PFSK-1 (cell line): Measurements from ENCODE around the gene NEK11.

Experiments used
- FOXP2 ChIP-seq: optimal IDR thresholded peaks from 2 replicates; pipeline ENCODE3; 2011; ENCODE audit warnings: borderline replicate concordance, control low read depth, inconsistent platforms; ENCODE audit not compliant: insufficient read depth; ENCODE audit errors: extremely low read length, extremely low read depth
- POLR2AphosphoS5 ChIP-seq: IDR thresholded peaks from 2 replicates; pipeline ENCODE4 v1.6.1; 2012; ENCODE audit warnings: low read depth, mild to moderate bottlenecking, control low read depth, low read length, moderate library complexity
- SIN3A ChIP-seq: IDR thresholded peaks from 2 replicates; pipeline ENCODE4 v1.6.1; 2012; ENCODE audit warnings: mild to moderate bottlenecking, low read length, moderate library complexity, borderline replicate concordance; ENCODE audit not compliant: insufficient read depth
- TAF1 ChIP-seq: IDR thresholded peaks from 2 replicates; pipeline ENCODE4 v1.6.1; 2012; ENCODE audit warnings: low read length, control low read depth, borderline replicate concordance; ENCODE audit not compliant: insufficient read depth
- TF ChIP-seq, protein P1 (sequence below), 2 experiments: IDR thresholded peaks; 2 replicates each; pipeline versions ENCODE4 v1.6.1 to v1.8.0; 2011 to 2012; ENCODE audit warnings: low read depth in 2 of 2, low read length in 2 of 2, control low read depth in 1 of 2, inconsistent platforms in 1 of 2, mild to moderate bottlenecking in 1 of 2, moderate library complexity in 1 of 2; ENCODE audit not compliant: insufficient read depth in 1 of 2

The NEK11 gene

DNA sequence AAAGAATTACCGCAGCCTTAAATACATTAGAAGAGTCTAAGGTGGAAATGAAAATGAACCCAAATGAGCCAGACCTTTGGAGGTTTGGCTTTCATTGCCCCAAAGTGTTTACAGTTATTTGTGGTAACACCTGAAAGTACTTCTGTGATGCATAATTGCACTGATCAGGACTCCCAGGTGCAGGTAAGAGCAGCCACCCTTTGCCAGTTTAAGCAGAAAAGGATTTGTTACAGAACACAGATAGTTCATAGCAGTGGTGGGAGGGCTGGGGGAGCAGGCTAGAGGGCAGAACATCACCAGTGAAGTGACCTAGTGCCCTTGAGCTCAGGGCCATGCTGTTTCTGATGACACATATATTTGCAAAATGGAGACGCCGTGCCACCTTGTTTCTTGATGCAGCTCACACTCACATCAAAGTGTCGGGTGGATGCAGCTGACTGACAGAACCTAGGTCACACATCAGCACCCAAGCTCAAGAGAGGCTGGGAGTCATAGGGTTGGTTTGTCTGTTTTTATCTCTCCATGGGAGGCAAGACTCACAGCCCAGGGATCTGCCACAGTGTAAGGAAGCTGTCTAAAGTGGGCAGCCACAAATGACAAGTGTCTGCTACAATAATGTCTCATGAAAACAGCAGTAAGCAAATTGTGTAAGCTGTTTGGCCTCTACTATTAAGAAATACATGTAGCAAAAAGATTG is 49.1 kb downstream of the NEK11 start:
- no peak for TF ChIP-seq POLR2AphosphoS5

DNA sequence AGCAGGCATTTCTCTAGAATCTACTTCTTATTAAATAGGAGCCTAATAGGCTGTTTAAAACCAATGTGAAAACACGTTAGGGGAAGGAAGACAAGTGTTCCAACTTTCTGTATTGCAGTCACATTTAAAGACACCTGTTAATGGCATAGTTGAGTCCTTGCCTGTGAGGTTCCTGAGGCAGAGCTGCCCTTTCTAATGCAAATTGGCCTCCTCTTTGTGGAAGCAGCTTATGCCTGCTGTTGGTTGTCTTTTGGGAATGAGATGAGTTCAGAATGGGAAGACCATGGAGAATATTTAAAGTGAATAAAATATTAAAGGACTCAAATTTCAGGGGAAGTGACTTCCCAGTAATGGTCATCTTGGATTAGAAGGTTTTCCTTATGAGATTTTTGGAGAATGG is 51.2 kb downstream of the NEK11 start:
- no peak for TF ChIP-seq SIN3A
- TF ChIP-seq POLR2AphosphoS5, result no peak
- TF ChIP-seq TAF1, result no peak
- no peak for TF ChIP-seq FOXP2

DNA sequence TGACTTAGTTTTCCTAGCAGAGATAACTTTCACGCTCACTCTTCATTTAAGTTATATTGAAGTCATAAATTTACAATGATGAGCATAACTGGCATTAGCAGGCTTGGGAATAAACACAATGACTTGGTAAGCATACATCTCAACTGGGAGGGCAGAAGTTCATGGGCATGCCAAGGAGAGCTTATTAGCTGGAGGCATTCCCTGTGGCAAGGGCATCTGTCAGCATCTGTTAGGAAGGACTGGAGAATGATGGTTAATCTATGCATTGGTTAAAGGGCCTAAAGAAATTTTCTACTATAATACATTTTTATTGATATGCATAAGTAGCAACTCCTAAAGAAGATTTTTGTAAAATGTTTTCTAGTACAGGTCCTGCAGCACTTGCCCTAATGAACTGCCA is 52.4 kb downstream of the NEK11 start:
- TF ChIP-seq FOXP2 (no peak), SIN3A (no peak), TAF1 (no peak), POLR2AphosphoS5 (no peak)
- TF ChIP-seq, protein P1, sequence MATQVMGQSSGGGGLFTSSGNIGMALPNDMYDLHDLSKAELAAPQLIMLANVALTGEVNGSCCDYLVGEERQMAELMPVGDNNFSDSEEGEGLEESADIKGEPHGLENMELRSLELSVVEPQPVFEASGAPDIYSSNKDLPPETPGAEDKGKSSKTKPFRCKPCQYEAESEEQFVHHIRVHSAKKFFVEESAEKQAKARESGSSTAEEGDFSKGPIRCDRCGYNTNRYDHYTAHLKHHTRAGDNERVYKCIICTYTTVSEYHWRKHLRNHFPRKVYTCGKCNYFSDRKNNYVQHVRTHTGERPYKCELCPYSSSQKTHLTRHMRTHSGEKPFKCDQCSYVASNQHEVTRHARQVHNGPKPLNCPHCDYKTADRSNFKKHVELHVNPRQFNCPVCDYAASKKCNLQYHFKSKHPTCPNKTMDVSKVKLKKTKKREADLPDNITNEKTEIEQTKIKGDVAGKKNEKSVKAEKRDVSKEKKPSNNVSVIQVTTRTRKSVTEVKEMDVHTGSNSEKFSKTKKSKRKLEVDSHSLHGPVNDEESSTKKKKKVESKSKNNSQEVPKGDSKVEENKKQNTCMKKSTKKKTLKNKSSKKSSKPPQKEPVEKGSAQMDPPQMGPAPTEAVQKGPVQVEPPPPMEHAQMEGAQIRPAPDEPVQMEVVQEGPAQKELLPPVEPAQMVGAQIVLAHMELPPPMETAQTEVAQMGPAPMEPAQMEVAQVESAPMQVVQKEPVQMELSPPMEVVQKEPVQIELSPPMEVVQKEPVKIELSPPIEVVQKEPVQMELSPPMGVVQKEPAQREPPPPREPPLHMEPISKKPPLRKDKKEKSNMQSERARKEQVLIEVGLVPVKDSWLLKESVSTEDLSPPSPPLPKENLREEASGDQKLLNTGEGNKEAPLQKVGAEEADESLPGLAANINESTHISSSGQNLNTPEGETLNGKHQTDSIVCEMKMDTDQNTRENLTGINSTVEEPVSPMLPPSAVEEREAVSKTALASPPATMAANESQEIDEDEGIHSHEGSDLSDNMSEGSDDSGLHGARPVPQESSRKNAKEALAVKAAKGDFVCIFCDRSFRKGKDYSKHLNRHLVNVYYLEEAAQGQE (IDR thresholded peaks at IDR 0.05; ENCODE audit: insufficient read depth in 1 of 2, low read depth in 2 of 2, low read length in 2 of 2), result no peak

DNA sequence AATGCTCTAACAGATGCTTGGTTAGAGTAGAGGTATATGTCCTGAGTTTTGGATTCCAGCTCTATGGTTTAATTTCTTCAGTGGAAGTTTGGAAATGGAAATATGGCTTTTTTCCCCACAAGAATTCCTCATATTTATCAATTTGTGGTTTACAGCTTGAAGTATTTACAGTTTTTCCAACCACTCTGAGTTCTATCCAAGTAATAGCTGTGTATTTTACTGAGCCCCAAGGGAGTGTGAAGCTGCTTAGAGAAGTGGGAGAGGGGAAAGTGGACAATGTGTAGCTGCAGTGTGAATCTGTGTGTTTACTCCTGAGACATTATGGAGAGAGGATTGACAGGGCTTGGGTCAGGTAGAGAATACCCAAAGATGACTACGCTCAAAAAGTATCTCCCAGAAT is 54.5 kb downstream of the NEK11 start:
- TF ChIP-seq TAF1, result no peak
- TF ChIP-seq FOXP2, result no peak
- TF ChIP-seq SIN3A, result no peak
- no peak for TF ChIP-seq POLR2AphosphoS5
- TF ChIP-seq, protein P1 (IDR thresholded peaks at IDR 0.05; ENCODE audit: insufficient read depth in 1 of 2, low read depth in 2 of 2, low read length in 2 of 2), result no peak

DNA sequence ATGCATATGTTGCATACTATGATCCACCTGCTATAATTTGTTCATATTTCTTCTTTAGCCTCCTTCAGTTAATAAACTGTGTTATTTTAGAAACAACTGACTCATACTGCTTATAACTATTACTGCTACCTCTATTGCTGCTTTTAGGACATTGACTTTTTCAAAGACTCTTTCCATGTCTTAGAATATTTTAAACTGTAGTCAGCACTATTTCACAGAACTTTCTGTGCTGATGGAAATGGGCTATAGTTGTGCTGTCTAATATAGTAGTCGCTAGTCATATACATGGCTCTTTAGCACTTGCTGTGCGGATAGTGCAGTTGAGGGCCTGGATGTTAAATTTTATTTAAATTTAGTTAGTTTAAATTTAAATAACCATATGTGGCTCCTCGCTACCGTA is 55.6 kb downstream of the NEK11 start:
- TF ChIP-seq, protein P1 (IDR thresholded peaks at IDR 0.05; ENCODE audit: insufficient read depth in 1 of 2, low read depth in 2 of 2, low read length in 2 of 2), result no peak
- TF ChIP-seq FOXP2 (no peak), TAF1 (no peak), POLR2AphosphoS5 (no peak), SIN3A (no peak)

DNA sequence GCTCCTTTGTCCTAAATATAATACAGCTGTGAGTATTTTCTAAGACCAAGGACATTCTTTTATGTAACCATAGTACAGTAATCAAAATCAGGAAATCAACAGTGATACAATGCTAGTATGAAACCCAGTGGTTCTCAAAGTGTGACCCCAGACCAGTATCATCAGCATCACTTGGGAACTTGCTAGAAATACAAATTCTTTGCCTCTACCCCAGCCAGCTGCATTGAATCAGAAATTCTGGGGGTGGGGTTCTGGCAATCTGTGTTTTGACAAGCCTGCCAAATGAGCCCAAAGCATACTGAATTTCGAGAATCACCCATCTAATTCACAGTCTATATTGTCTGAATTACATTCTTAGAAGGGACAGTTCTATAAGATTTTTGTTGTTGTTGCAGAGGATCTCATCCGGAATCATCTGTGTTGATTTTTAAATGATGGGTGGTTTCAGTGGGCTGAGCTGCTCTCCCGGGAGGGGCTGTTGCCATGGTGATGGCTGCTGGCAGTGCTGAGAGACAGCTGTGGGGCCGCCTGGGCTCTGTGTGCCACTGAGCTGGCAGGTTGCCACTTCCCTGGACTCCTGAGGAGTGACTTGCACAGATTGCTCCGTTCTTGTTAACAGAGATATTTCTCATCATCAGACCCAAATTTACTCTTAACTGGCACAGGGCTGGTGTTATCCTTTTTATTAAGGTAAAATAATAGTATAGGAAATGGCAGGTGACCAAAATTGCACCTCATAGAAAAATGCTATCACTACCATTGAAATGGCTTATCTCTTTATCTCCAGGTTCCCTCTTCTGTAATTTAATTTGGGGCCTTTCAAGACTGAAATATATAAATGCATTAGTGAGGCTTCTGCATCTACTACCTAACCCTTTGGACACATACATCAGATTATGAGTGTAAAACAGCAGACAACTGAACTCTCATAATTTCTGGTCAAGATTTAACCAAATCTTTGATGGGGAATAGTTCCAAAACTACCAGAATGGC is 56.5 kb downstream of the NEK11 start:
- no peak for TF ChIP-seq SIN3A
- no peak for TF ChIP-seq POLR2AphosphoS5
- TF ChIP-seq FOXP2, result no peak
- TF ChIP-seq TAF1, result no peak
- TF ChIP-seq, protein P1 (IDR thresholded peaks at IDR 0.05; ENCODE audit: insufficient read depth in 1 of 2, low read depth in 2 of 2, low read length in 2 of 2), result no peak
